ENCODE measurements around the gene SCUBE1. TPM values are rescaled to one million over a fixed set of nuclear protein-coding genes. Genes with fewer than 3 reads are reported as not detected.

SCUBE1 gene
- 1 to 10 TPM in 1 of 3 donors, under 1 TPM in 2; 0.05 to 1.2 (median 0.11) TPM for total RNA-seq
- not detected for total RNA-seq (2013)

DNA sequence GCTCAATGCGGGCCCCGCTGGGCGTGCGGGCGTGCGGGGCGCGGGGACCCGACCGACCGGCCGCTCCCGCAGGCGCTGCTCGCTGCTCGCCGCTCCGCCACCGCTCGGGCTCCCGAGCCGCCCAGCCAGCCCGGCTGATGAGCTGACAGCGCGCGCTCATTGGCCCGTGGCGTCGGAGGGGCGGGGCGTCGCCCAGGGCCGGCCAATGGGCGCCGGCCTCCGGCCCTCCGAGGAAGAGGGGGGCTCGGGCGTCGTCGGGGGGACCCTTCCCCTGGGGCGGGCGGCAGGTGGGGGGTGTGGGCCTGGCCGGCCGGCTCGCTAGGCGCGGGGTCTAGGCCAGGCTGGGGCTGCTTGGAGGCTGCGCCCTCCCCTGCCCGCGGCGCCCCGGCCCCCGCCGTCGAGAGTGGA lies at the start of gene SCUBE1:
SCUBE1 (minus strand) TSS at position 111 of the 408 bp plus-strand sequence. CDS start 111 bp downstream, outside the sequence.
- peak within 1 kb of the TSS; percentile 68 for H3K4me3 Mint-ChIP-seq
- 3% methylated on average over 56 of the region's 56 CpGs for WGBS (ENCODE audit: insufficient coverage)
- no peak within 1 kb of the TSS for H3K27ac ChIP-seq (ENCODE audit: low read length)
- no peak within 1 kb of the TSS for H3K4me3 ChIP-seq (ENCODE audit: low read length)
- ATAC-seq (peak; percentile 79 to 88 (median 84)), DNase-seq (peak; percentile 55 to 65)
- H3K27me3 ChIP-seq (ENCODE audit: control insufficient read depth, insufficient read depth, low read length) = peaks cover 28% of the 10 kb centered on the region
- intact Hi-C loops (cut with micrococcal nuclease) = no loop called here
- peaks cover 56 to 57% of the 10 kb centered on the region in 2 donors for H3K27me3 Mint-ChIP-seq (ENCODE audit: low read depth in 2 of 2)
- H3K4me1 ChIP-seq (ENCODE audit: control insufficient read depth, insufficient read depth, low read length) = peaks cover 10% of the 10 kb centered on the region
- no peak for TF ChIP-seq CTCF (IDR thresholded peaks at IDR 0.05)
- H3K27ac Mint-ChIP-seq = no peak within 1 kb of the TSS
- no peaks in the 10 kb centered on the region for H3K36me3 ChIP-seq (ENCODE audit: control insufficient read depth, insufficient read depth, low read length)
- H3K9me3 ChIP-seq (ENCODE audit: control insufficient read depth, insufficient read depth, low read length) = no peaks in the 10 kb centered on the region
- H3K9me3 Mint-ChIP-seq = no peaks in the 10 kb centered on the region
- H3K36me3 Mint-ChIP-seq = no peaks in the 10 kb centered on the region
- H3K4me1 Mint-ChIP-seq = peaks cover 4 to 30% of the 10 kb centered on the region in 2 donors

GRCh38 chr22:43392385-43392989 lies 49.3 kb upstream of the SCUBE1 start:
- H3K27me3 ChIP-seq (ENCODE audit: control insufficient read depth, insufficient read depth, low read length) = peaks cover 6% of the 10 kb centered on the region
- TF ChIP-seq CTCF (IDR thresholded peaks at IDR 0.05) = no peak
- H3K27ac ChIP-seq (ENCODE audit: low read length) = no peak overlapping the region
- Mint-ChIP-seq H3K9me3 (no peaks in the 10 kb centered on the region), H3K4me1 (peaks cover 0 to 6% of the 10 kb centered on the region in 2 donors), H3K27ac (no peak overlapping the region), H3K27me3 (ENCODE audit: low read depth in 2 of 2) (peaks cover 12 to 21% of the 10 kb centered on the region in 2 donors), H3K4me3 (no peak overlapping the region), H3K36me3 (no peaks in the 10 kb centered on the region)
- H3K9me3 ChIP-seq (ENCODE audit: control insufficient read depth, insufficient read depth, low read length) = no peaks in the 10 kb centered on the region
- no peak for DNase-seq
- H3K36me3 ChIP-seq (ENCODE audit: control insufficient read depth, insufficient read depth, low read length) = no peaks in the 10 kb centered on the region
- H3K4me3 ChIP-seq (ENCODE audit: low read length) = no peak overlapping the region
- ATAC-seq = no peak
- intact Hi-C loops (cut with micrococcal nuclease) = no loop called here
- WGBS (ENCODE audit: insufficient coverage) = 90% methylated on average over 9 of the region's 9 CpGs
- no peaks in the 10 kb centered on the region for H3K4me1 ChIP-seq (ENCODE audit: control insufficient read depth, insufficient read depth, low read length)

- no peak for TF ChIP-seq CTCF (IDR thresholded peaks at IDR 0.05)
Observed at GRCh38 chr22:43391306-43391705, 48.1 kb upstream of the SCUBE1 start.

DNA sequence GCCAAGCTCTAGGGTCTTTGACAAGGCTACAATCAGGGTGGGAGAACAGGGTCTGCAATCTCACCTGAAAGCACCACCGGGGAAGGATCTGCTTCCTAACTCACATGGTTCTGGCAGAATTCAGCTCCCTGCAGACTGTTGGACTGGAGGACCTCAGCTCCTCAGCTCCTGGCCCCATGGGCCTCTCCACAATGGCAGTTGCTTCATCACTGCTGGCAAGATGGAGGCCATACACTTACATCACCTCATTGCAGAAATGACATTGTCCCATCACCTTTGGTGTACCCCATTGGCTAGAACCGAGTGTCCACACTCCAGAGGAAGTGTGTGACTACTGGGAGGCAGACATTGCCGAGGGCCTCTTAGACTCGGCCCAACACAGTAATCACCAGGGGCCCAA lies 47.7 kb upstream of the SCUBE1 start:
- H3K27ac Mint-ChIP-seq = no peak overlapping the region
- H3K4me3 Mint-ChIP-seq = no peak overlapping the region
- ATAC-seq (no peak), DNase-seq (no peak)
- Histone ChIP-seq H3K4me3 (ENCODE audit: low read length) (no peak overlapping the region), H3K27me3 (ENCODE audit: control insufficient read depth, insufficient read depth, low read length) (peaks cover 10% of the 10 kb centered on the region), H3K36me3 (ENCODE audit: control insufficient read depth, insufficient read depth, low read length) (no peaks in the 10 kb centered on the region), H3K27ac (ENCODE audit: low read length) (no peak overlapping the region), H3K4me1 (ENCODE audit: control insufficient read depth, insufficient read depth, low read length) (peaks cover 1% of the 10 kb centered on the region), H3K9me3 (ENCODE audit: control insufficient read depth, insufficient read depth, low read length) (no peaks in the 10 kb centered on the region)
- no peak for TF ChIP-seq CTCF (IDR thresholded peaks at IDR 0.05)
- H3K4me1 Mint-ChIP-seq = peaks cover 0 to 6% of the 10 kb centered on the region in 2 donors
- 88% methylated on average over 4 of the region's 4 CpGs for WGBS (ENCODE audit: insufficient coverage)
- no peaks in the 10 kb centered on the region for H3K36me3 Mint-ChIP-seq
- H3K9me3 Mint-ChIP-seq = no peaks in the 10 kb centered on the region
- intact Hi-C loops (cut with micrococcal nuclease) = no loop called here
- H3K27me3 Mint-ChIP-seq (ENCODE audit: low read depth in 2 of 2) = peaks cover 10 to 20% of the 10 kb centered on the region in 2 donors

More at GRCh38 chr22:43391306-43391705, 48.1 kb upstream of the SCUBE1 start:
- Histone ChIP-seq H3K9me3 (ENCODE audit: control insufficient read depth, insufficient read depth, low read length) (no peaks in the 10 kb centered on the region), H3K4me3 (ENCODE audit: low read length) (no peak overlapping the region), H3K4me1 (ENCODE audit: control insufficient read depth, insufficient read depth, low read length) (no peaks in the 10 kb centered on the region), H3K27ac (ENCODE audit: low read length) (no peak overlapping the region), H3K27me3 (ENCODE audit: control insufficient read depth, insufficient read depth, low read length) (peaks cover 10% of the 10 kb centered on the region), H3K36me3 (ENCODE audit: control insufficient read depth, insufficient read depth, low read length) (no peaks in the 10 kb centered on the region)
- H3K4me1 Mint-ChIP-seq = peaks cover 0 to 6% of the 10 kb centered on the region in 2 donors
- H3K27me3 Mint-ChIP-seq (ENCODE audit: low read depth in 2 of 2) = peaks cover 10 to 17% of the 10 kb centered on the region in 2 donors
- H3K9me3 Mint-ChIP-seq = no peaks in the 10 kb centered on the region
- no peak for DNase-seq
- H3K4me3 Mint-ChIP-seq = no peak overlapping the region
- WGBS (ENCODE audit: insufficient coverage) = 78% methylated on average over 3 of the region's 3 CpGs
- ATAC-seq = no peak
- intact Hi-C loops (cut with micrococcal nuclease) = no loop called here
- H3K36me3 Mint-ChIP-seq = no peaks in the 10 kb centered on the region
- H3K27ac Mint-ChIP-seq = no peak overlapping the region
